Mesendoderm (in vitro differentiated cells): ENCODE data around the gene OPRM1.

Experiments
- DNase-seq: peaks from one replicate; pipeline ENCODE4 v3.0.0; 2013
- H2AK5ac ChIP-seq: 2 replicates; pipeline ENCODE4 v1.6.1; 2013; ENCODE audit warnings: low read length, inconsistent platforms
- H2BK120ac ChIP-seq: 2 replicates; pipeline ENCODE4 v1.6.1; 2013; ENCODE audit warnings: low read depth, mild to moderate bottlenecking, low read length, moderate library complexity, mixed read lengths
- H2BK15ac ChIP-seq: replicated peaks from 2 replicates; pipeline ENCODE4 v1.6.1; 2013; ENCODE audit warnings: low read depth, mild to moderate bottlenecking, moderate library complexity
- H2BK5ac ChIP-seq: 2 replicates; pipeline ENCODE4 v1.6.1; 2013; ENCODE audit warnings: low read length, inconsistent platforms
- H3K18ac ChIP-seq: 2 replicates; pipeline ENCODE4 v1.6.1; 2013; ENCODE audit warnings: mild to moderate bottlenecking, low read length, mixed read lengths
- H3K23ac ChIP-seq: one replicate; pipeline ENCODE4 v1.6.1; 2013; ENCODE audit warnings: low read length
- H3K27ac ChIP-seq: 2 replicates; pipeline ENCODE4 v1.5.1; 2013; ENCODE audit warnings: low read depth, mild to moderate bottlenecking, inconsistent platforms, low read length, moderate library complexity
- H3K27me3 ChIP-seq: 2 replicates; pipeline ENCODE4 v1.6.1; 2013; ENCODE audit warnings: low read length, control low read depth, mild to moderate bottlenecking, inconsistent platforms; ENCODE audit not compliant: insufficient read depth, poor library complexity
- H3K36me3 ChIP-seq: 2 replicates; pipeline ENCODE4 v1.6.1; 2013; ENCODE audit warnings: low read length, inconsistent platforms; ENCODE audit not compliant: control insufficient read depth, insufficient read depth
- H3K4ac ChIP-seq: one replicate; pipeline ENCODE4 v1.6.1; 2013; ENCODE audit warnings: low read depth, mild to moderate bottlenecking, low read length, moderate library complexity
- H3K4me1 ChIP-seq: 2 replicates; pipeline ENCODE4 v1.6.1; 2013; ENCODE audit warnings: low read depth, low read length, inconsistent platforms; ENCODE audit not compliant: control insufficient read depth
- H3K4me2 ChIP-seq: 2 replicates; pipeline ENCODE4 v1.6.1; 2013; ENCODE audit warnings: low read length
- H3K4me3 ChIP-seq: 2 replicates; pipeline ENCODE4 v1.5.1; 2013; ENCODE audit warnings: mild to moderate bottlenecking, low read length
- H3K56ac ChIP-seq: one replicate; pipeline ENCODE4 v1.6.1; 2013; ENCODE audit warnings: low read length
- H3K79me1 ChIP-seq: 2 replicates; pipeline ENCODE4 v1.6.1; 2013; ENCODE audit warnings: low read length, inconsistent platforms
- H3K79me2 ChIP-seq: 2 replicates; pipeline ENCODE4 v1.6.1; 2013; ENCODE audit warnings: mild to moderate bottlenecking, low read length; ENCODE audit not compliant: control insufficient read depth, insufficient read depth
- H3K9ac ChIP-seq: 2 replicates; pipeline ENCODE4 v1.6.1; 2013; ENCODE audit warnings: low read length, inconsistent platforms
- H4K5ac ChIP-seq: one replicate; pipeline ENCODE4 v1.6.1; 2013; ENCODE audit warnings: low read length
- H4K8ac ChIP-seq: one replicate; pipeline ENCODE4 v1.6.1; 2013; ENCODE audit warnings: low read depth, mild to moderate bottlenecking, control low read depth, low read length, moderate library complexity
- WGBS: extraction: QIAGEN DNeasy Blood & Tissue Kit; methylation state at CpG from one replicate; pipeline ENCODE4 v1.1.7; 2013; ENCODE audit warnings: low lambda C conversion rate, missing lambda C conversion rate; ENCODE audit not compliant: insufficient coverage; ENCODE audit errors: extremely low coverage; 5-methylcytosine and 5-hydroxymethylcytosine counted together

The OPRM1 gene

DNA sequence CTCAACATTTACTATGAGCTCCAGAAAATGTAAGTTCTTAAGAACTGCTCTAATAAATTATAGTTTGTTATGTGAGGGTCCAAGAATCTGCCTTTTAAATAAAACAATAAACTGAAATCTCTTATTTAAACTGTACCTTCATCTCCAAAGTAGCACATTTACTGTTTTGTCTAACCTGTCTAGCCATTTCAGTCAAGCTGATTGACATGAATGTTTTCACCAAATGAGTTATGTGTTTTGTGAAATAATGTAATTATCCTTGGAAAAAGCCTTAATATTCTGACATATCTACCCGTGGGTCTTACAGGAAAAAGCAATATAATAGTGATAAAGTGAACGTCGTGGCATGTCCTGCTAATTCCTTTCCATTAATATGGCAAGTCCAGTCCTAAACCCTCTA lies 57.8 kb downstream of the OPRM1 start:
- DNase-seq = no peak

GRCh38 chr6:154099211-154099610 lies 60.2 kb downstream of the OPRM1 start:
- Histone ChIP-seq H3K4me3 (no peak overlapping the region), H3K4ac (no peak overlapping the region)
- no peak for DNase-seq

More for the DNA sequence above, 57.8 kb downstream of the OPRM1 start:
- no peaks in the 10 kb centered on the region for H3K36me3 ChIP-seq
- no peak overlapping the region for H3K23ac ChIP-seq
- no peak overlapping the region for H3K27ac ChIP-seq
- H3K79me1 ChIP-seq = no peaks in the 10 kb centered on the region
- H3K4me1 ChIP-seq = no peaks in the 10 kb centered on the region
- H3K4ac ChIP-seq = no peak overlapping the region
- H3K56ac ChIP-seq = no peak overlapping the region
- H3K4me2 ChIP-seq = no peak overlapping the region
- no peak overlapping the region for H2BK15ac ChIP-seq
- no peak overlapping the region for H4K8ac ChIP-seq
- H3K9ac ChIP-seq = no peak overlapping the region
- no peak overlapping the region for H3K18ac ChIP-seq
- no peaks in the 10 kb centered on the region for H3K79me2 ChIP-seq
- WGBS = no CpG with 5 or more reads among the region's 3 CpGs
- no peaks in the 10 kb centered on the region for H3K27me3 ChIP-seq
- no peak overlapping the region for H3K4me3 ChIP-seq
- no peak overlapping the region for H2BK120ac ChIP-seq
- H2AK5ac ChIP-seq = no peak overlapping the region
- H4K5ac ChIP-seq = no peak overlapping the region
- no peak overlapping the region for H2BK5ac ChIP-seq

DNA sequence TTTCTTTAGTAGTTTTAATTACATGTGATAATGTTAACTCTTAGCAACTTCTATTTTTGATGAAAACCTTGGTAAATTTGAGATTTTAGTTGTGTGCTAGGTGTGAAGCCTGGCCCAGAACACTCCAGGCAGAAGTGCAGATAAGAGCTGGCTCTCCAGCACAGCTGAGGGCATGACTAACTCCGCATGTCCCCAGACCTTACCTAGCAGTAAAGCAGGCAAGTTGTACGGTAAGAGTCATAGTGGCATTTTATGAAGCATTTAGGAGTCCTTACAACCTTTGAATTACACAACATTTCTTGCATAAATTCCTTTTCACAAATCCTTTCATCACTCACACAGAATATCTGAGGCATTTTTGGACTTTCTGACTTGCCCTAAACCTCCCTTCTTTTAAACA lies 67.2 kb downstream of the OPRM1 start:
- DNase-seq = no peak

More at GRCh38 chr6:154099211-154099610, 60.2 kb downstream of the OPRM1 start:
- Histone ChIP-seq H3K4me1 (no peaks in the 10 kb centered on the region), H3K79me2 (no peaks in the 10 kb centered on the region), H3K79me1 (no peaks in the 10 kb centered on the region), H4K5ac (no peak overlapping the region), H3K9ac (no peak overlapping the region), H3K4me2 (no peak overlapping the region), H3K36me3 (no peaks in the 10 kb centered on the region), H3K23ac (no peak overlapping the region), H4K8ac (no peak overlapping the region), H3K27ac (no peak overlapping the region), H2BK120ac (no peak overlapping the region), H3K27me3 (no peaks in the 10 kb centered on the region), H3K18ac (no peak overlapping the region), H2BK5ac (no peak overlapping the region), H3K56ac (no peak overlapping the region), H2AK5ac (no peak overlapping the region), H2BK15ac (no peak overlapping the region)
- no CpG with 5 or more reads among the region's 4 CpGs for WGBS

DNA sequence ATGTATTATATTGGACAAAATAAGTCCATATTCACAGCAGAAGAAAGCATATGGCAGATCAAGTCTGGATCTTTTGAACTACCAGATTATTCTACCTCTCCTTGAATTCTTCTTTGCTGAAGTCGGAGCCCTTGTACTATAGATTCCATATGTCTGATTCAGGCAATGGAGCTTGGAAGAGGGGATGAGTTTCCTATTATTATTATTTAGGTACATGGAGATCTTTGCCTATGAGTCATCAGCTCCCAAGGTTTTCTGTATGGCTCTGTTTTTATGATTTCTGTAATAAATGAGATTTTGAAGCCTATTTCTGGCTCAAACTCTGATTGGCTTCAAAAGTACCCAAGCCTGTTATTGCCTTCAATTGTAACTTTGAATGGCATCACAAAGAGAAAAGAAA lies 72.0 kb downstream of the OPRM1 start:
- Histone ChIP-seq H3K56ac (no peak overlapping the region), H3K79me2 (no peaks in the 10 kb centered on the region), H2BK5ac (no peak overlapping the region), H4K8ac (no peak overlapping the region), H3K27ac (no peak overlapping the region), H3K4ac (no peak overlapping the region), H3K4me1 (no peaks in the 10 kb centered on the region), H3K79me1 (no peaks in the 10 kb centered on the region), H2BK15ac (no peak overlapping the region), H3K4me3 (no peak overlapping the region), H3K23ac (no peak overlapping the region), H3K9ac (no peak overlapping the region), H2AK5ac (no peak overlapping the region), H3K4me2 (no peak overlapping the region), H2BK120ac (no peak overlapping the region), H3K27me3 (no peaks in the 10 kb centered on the region), H4K5ac (no peak overlapping the region), H3K36me3 (no peaks in the 10 kb centered on the region), H3K18ac (no peak overlapping the region)
- WGBS = no CpG with 5 or more reads among the region's 1 CpG
- DNase-seq = no peak

More for the DNA sequence above, 67.2 kb downstream of the OPRM1 start:
- Histone ChIP-seq H2BK120ac (no peak overlapping the region), H3K23ac (no peak overlapping the region), H2BK5ac (no peak overlapping the region), H3K36me3 (no peaks in the 10 kb centered on the region), H3K4me3 (no peak overlapping the region), H3K27me3 (no peaks in the 10 kb centered on the region), H2BK15ac (no peak overlapping the region), H3K79me1 (no peaks in the 10 kb centered on the region), H3K27ac (no peak overlapping the region), H3K4me1 (no peaks in the 10 kb centered on the region), H3K9ac (no peak overlapping the region), H3K4me2 (no peak overlapping the region), H2AK5ac (no peak overlapping the region), H3K79me2 (no peaks in the 10 kb centered on the region), H4K5ac (no peak overlapping the region), H3K18ac (no peak overlapping the region), H3K4ac (no peak overlapping the region), H4K8ac (no peak overlapping the region), H3K56ac (no peak overlapping the region)
- WGBS = no CpG with 5 or more reads among the region's 2 CpGs

- Histone ChIP-seq H3K9ac (no peak overlapping the region), H2AK5ac (no peak overlapping the region), H3K18ac (no peak overlapping the region), H3K36me3 (no peaks in the 10 kb centered on the region), H3K27me3 (no peaks in the 10 kb centered on the region), H3K4ac (no peak overlapping the region), H4K8ac (no peak overlapping the region), H2BK15ac (no peak overlapping the region), H3K79me1 (no peaks in the 10 kb centered on the region), H3K56ac (no peak overlapping the region), H3K4me2 (no peak overlapping the region), H2BK5ac (no peak overlapping the region), H3K79me2 (no peaks in the 10 kb centered on the region), H3K4me1 (no peaks in the 10 kb centered on the region), H2BK120ac (no peak overlapping the region), H3K27ac (no peak overlapping the region), H3K4me3 (no peak overlapping the region), H4K5ac (no peak overlapping the region), H3K23ac (no peak overlapping the region)
- DNase-seq = no peak
- WGBS = no CpG with 5 or more reads among the region's 2 CpGs
These were observed 73.3 kb downstream of the OPRM1 start for GRCh38 chr6:154112181-154112809.

DNA sequence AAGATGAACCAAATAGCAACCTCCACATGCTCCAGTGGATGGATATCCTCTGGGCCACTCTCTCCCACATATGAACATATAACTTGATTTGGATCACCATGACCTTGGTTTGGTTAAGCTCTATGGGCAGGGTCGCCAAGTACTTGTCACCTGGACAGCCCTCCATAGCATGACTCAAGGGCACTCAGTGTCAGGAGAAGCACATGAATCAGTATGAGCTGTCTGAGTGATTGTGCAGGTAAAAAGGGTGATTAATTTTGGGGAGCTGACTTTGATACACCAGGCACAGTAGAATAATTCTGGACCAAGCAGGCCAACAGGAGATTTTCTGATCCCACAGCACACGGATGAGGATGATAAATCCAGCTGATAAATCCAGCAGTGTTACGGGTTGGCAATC lies 74.4 kb downstream of the OPRM1 start:
- Histone ChIP-seq H3K36me3 (no peaks in the 10 kb centered on the region), H3K56ac (no peak overlapping the region), H4K5ac (no peak overlapping the region), H3K4me3 (no peak overlapping the region), H3K23ac (no peak overlapping the region), H4K8ac (no peak overlapping the region), H3K79me2 (no peaks in the 10 kb centered on the region), H3K79me1 (no peaks in the 10 kb centered on the region), H2AK5ac (no peak overlapping the region), H2BK15ac (no peak overlapping the region), H2BK5ac (no peak overlapping the region), H3K27ac (no peak overlapping the region), H3K9ac (no peak overlapping the region), H3K4me2 (no peak overlapping the region), H3K4me1 (no peaks in the 10 kb centered on the region), H3K27me3 (no peaks in the 10 kb centered on the region), H3K18ac (no peak overlapping the region), H3K4ac (no peak overlapping the region), H2BK120ac (no peak overlapping the region)
- DNase-seq = no peak
- WGBS = no CpG with 5 or more reads among the region's 3 CpGs
